Progenitor cell of endocrine pancreas (in vitro differentiated cells): ENCODE results near the gene GUCD1. TPM values are rescaled to one million over a fixed set of nuclear protein-coding genes. Genes with fewer than 3 reads are reported as not detected.

ENCODE experiments used
- DNase-seq: peaks from one replicate; pipeline ENCODE4 v3.0.0; 2021; ENCODE audit warnings: low spot score; ENCODE audit not compliant: unreplicated experiment
- H3K27ac Mint-ChIP-seq: 2 replicates; pipeline ENCODE4 v1.8.0; 2021; ENCODE audit warnings: mild to moderate bottlenecking, moderate library complexity, mixed read lengths
- H3K27me3 Mint-ChIP-seq: 2 replicates; pipeline ENCODE4 v1.8.0; 2021; ENCODE audit warnings: mixed read lengths
- H3K36me3 Mint-ChIP-seq: 2 replicates; pipeline ENCODE4 v1.8.0; 2022; ENCODE audit warnings: mixed read lengths; ENCODE audit not compliant: insufficient read depth
- H3K4me1 Mint-ChIP-seq: 2 replicates; pipeline ENCODE4 v1.8.0; 2021; ENCODE audit warnings: low read depth, mixed read lengths
- H3K4me3 Mint-ChIP-seq: 2 replicates; pipeline ENCODE4 v1.8.0; 2021; ENCODE audit warnings: low read depth, mild to moderate bottlenecking, moderate library complexity, mixed read lengths
- H3K9me3 Mint-ChIP-seq: 2 replicates; pipeline ENCODE4 v1.8.0; 2021; ENCODE audit warnings: low read depth, mixed read lengths
- CTCF ChIP-seq: fragments of 200-600 bp; sonication (generic); IDR thresholded peaks from one replicate; pipeline ENCODE4 v1.5.0; 2021; ENCODE audit warnings: antibody characterized with exemption, mild to moderate bottlenecking; ENCODE audit not compliant: unreplicated experiment
- total RNA-seq: library from RNA; stranded (reverse); gene quantifications from 2 replicates; pipeline ENCODE4 v1.2.1, GENCODE V29; 2021

The GUCD1 gene
- total RNA-seq, 1 donor from 2014 or later = 67.5 TPM

GRCh38 chr22:24585461-24585860 lies 30.5 kb upstream of the GUCD1 start:
- Mint-ChIP-seq H3K9me3 (no peaks in the 10 kb centered on the region), H3K27me3 (no peaks in the 10 kb centered on the region), H3K36me3 (no peaks in the 10 kb centered on the region), H3K27ac (no peak overlapping the region), H3K4me1 (no peaks in the 10 kb centered on the region), H3K4me3 (no peak overlapping the region)
- TF ChIP-seq CTCF = no peak
- no peak for DNase-seq

DNA sequence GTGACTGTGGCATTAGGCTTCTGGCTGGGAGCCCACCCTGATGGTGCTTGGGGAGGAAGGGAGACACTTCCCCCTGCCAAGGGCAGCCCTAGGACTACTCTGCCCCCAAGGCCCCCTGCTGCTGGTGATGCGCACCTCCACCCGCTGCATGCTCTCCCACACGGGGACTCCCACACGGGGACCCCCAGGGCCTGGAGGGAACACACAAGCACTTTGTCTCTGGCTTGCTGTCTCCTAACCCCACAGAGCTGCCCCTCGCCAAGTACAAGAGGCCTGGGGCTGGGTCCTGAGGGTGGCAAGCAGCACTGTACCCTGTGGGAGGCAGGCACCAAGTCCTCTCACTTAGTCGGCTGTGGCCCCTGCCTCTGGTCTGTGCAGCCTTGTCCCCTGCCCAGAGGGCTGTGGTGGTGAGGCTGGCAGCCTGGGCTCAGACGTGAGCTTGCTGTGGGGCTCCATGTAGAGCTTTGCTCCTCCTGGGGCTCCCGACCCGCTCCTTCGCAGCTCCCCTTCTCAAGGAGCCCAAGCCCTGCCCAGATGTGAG lies 30.0 kb upstream of the GUCD1 start:
- no peak overlapping the region for H3K27ac Mint-ChIP-seq
- H3K27me3 Mint-ChIP-seq = no peaks in the 10 kb centered on the region
- no peaks in the 10 kb centered on the region for H3K9me3 Mint-ChIP-seq
- no peaks in the 10 kb centered on the region for H3K4me1 Mint-ChIP-seq
- no peak for DNase-seq
- TF ChIP-seq CTCF = no peak
- no peaks in the 10 kb centered on the region for H3K36me3 Mint-ChIP-seq
- H3K4me3 Mint-ChIP-seq = no peak overlapping the region

DNA sequence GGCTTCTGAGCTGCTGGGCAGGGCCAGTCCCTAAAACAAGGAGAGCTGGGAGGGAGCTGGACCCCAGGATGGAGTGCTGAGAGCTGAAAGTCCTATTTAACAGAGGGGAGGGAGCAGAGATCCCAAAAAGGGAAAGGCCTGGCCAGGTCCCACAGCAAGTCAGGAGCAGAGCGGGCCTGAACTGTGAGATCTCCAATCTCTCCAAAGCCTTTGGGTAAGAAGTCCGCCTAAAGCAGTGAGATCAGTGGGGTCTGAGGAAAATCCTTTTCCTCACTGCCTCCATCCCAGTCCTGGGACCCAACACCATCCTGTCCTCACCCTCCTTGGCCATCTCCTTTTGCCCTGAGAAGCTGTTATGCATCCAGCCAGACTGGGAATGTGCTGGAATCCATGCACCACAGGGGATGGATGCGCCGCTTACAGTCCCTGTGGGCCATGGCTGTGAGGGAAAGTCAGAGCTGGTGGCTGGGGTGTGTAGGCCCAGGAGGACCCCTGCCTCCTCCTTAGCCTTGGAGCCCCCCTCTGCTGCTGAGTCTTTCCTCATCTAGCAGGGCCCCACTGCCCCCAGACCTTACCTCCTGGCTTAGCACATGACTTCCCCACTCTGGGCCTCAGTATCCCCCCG lies 29.3 kb upstream of the GUCD1 start:
- Mint-ChIP-seq H3K4me3 (no peak overlapping the region), H3K36me3 (no peaks in the 10 kb centered on the region), H3K9me3 (no peaks in the 10 kb centered on the region), H3K4me1 (no peaks in the 10 kb centered on the region), H3K27me3 (no peaks in the 10 kb centered on the region), H3K27ac (no peak overlapping the region)
- TF ChIP-seq CTCF = no peak
- no peak for DNase-seq

- Mint-ChIP-seq H3K9me3 (no peaks in the 10 kb centered on the region), H3K36me3 (no peaks in the 10 kb centered on the region), H3K27ac (no peak overlapping the region), H3K4me3 (no peak overlapping the region), H3K27me3 (no peaks in the 10 kb centered on the region), H3K4me1 (peaks cover 5% of the 10 kb centered on the region)
- TF ChIP-seq CTCF = no peak
- DNase-seq = no peak
These were observed 28.6 kb upstream of the GUCD1 start for GRCh38 chr22:24583221-24584165.

- H3K4me3 Mint-ChIP-seq = no peak overlapping the region
- H3K36me3 Mint-ChIP-seq = no peaks in the 10 kb centered on the region
- H3K4me1 Mint-ChIP-seq = peaks cover 12% of the 10 kb centered on the region
- H3K27me3 Mint-ChIP-seq = no peaks in the 10 kb centered on the region
- DNase-seq = no peak
- H3K9me3 Mint-ChIP-seq = no peaks in the 10 kb centered on the region
- no peak for TF ChIP-seq CTCF
- no peak overlapping the region for H3K27ac Mint-ChIP-seq
These were observed 27.3 kb upstream of the GUCD1 start for GRCh38 chr22:24582056-24582814.
